GM12872 (cell line): ENCODE measurements around the gene MGST2.

ENCODE experiments used
- CTCF ChIP-seq: IDR thresholded peaks from 3 replicates; pipeline ENCODE4 v1.5.1; 2011; ENCODE audit warnings: low read depth, mild to moderate bottlenecking, low read length, moderate library complexity; ENCODE audit not compliant: insufficient read depth

MGST2 gene

GRCh38 chr4:139647952-139648351, 17.7 kb upstream of the MGST2 start:
- TF ChIP-seq CTCF = no peak

DNA sequence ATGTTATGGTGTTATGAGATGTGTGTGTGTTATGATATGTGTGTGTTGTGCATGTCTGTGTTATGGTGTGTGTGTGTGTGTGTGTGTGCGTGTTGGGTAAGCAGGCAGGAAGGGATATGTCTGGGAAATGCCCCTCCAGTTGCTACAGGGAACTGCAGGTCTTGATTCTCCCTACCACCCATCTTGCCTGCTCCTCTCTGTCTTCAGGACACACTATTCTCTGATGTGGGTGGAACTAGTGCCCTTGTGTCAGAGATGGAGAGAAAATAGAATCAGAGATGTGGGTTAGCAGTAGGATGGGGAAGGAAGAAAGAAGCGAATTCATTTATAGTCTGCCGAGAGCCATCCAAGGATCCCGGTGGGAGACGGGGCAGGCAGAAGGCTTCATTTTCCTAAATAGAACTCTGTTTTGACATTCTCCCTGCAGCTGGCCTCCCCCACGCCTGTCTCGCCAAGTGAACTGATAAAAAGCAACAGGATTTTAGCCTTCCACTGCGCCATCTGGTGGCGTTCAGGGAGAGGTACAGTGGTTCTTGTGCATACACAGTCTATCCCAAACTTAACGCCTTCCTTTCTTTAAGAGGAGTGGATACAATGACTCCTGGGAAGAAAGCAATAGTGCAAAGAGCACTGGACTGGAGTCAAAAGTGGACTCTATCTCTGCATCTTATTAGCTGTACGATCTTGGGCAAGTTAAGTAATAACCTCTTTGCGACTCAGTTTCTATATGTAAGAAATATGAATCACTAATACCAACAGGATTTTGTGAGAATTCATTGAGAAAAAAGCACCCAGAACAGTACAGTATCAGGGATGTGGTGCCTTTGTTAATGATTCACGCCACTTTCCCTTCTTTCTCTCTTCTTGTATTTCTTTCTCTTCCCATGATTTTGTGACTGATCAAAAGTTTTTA, 14.1 kb upstream of the MGST2 start:
- TF ChIP-seq CTCF = peak; percentile 96

- no peak for TF ChIP-seq CTCF
Observed at GRCh38 chr4:139654516-139654915, 11.1 kb upstream of the MGST2 start.

DNA sequence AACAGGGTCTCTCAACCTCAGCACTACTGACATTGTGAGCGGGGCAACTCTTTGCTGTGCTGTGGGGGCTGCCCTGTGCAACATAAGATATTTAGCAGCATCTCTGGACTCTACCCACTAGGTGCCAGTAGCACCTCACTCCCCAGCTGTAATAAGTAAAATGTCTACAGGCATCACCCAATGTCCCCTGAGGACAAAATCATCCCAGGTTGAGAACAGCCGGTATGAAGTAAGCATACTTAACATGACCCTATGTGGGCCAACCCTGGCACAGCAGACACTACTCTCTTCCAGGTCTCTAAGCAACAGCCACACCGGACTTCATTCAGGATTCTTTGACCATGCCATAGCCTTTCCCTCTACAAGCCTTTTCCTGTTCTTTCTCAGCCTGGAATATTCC, 10.5 kb upstream of the MGST2 start:
- TF ChIP-seq CTCF = peak; percentile 60; the same call in 2 of the 3 replicates

DNA sequence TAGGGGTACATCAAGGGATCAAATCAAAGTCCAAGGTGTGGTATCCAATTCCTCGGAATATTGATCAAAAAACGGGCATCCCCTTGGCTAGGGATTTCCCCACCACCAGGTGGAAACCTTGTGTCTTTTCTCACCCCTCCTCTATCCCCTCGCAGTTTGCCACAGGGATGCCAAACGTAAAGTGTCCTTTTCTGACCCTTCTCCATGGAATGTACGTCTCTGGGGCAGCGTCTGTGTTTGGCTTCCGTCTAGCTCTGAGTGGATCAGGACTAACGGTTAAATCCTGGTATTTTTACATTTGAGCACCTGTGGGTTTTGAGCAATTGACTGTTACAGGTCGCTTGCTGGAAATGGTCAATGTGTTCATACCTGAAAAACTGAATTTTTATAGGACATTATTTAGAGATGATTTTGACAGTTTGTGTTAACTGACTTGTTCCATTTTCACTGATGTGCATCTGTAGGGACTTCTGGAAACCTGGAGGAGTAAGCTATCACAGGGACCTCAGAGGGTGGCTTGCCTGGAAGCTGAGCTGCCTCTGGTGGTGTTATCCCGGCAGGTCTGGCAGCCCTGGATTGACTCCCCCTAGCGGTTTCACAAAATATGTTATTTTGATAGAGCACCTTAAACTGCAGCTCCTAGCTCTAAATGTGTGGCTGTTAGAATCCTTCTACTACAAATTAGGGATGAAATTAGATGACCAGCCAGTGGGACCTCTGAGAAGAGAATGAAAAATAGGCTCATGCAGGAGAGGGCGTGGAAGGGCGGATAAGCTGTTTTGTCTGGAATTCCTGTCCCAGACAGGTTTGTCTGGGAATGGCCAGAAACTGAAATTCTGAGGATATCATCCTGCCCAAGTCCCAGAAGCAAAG, 8.8 kb upstream of the MGST2 start:
- peak; percentile 82 for TF ChIP-seq CTCF

DNA sequence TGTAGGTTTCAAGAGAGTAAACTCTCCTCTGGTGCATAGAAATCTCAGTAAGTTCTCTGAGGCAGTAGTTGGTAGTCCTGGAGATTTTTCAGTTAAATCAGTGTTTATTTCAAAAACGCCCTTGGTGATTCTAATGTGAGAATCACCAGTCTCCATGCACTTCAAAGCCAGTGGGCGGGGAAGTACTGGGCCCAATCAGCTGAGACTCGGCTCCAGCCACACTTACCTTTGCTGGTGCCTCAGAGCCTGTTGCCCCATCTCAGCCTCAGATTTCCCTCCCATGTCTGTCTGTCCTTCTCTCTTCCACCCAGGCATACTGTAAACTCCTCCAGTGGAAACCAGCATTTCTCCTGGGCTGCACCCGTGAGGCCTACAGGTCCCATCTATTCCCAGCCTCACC, 7.4 kb upstream of the MGST2 start:
- no peak for TF ChIP-seq CTCF
